Liver (tissue), 9 donors: Measurements from ENCODE around the gene MYL6B. TPM values are rescaled to one million over a fixed set of nuclear protein-coding genes. Genes with fewer than 3 reads are reported as not detected.

ENCODE experiments used
- DNase-seq: peaks from one replicate; pipeline ENCODE4 v3.0.0-alpha.2; 2017; ENCODE audit warnings: low spot score
- H3K27ac ChIP-seq, 2 donors: one replicate each; pipeline ENCODE4 v1.7.0; 2013; ENCODE audit warnings: inconsistent platforms in 2 of 2, low read length in 2 of 2, control low read depth in 1 of 2, low read depth in 1 of 2, mild to moderate bottlenecking in 1 of 2
- H3K27me3 ChIP-seq, 4 donors: one replicate each; pipeline versions ENCODE4 v1.6.1 to v1.7.0; 2013; ENCODE audit warnings: low read length in 3 of 4, inconsistent platforms in 1 of 4, mild to moderate bottlenecking in 1 of 4, moderate library complexity in 1 of 4; ENCODE audit not compliant: control insufficient read depth in 4 of 4, insufficient read depth in 4 of 4
- H3K36me3 ChIP-seq, 4 donors: one replicate each; pipeline versions ENCODE4 v1.6.1 to v1.7.0; 2013; ENCODE audit warnings: low read length in 3 of 4, mild to moderate bottlenecking in 3 of 4, low read depth in 1 of 4, moderate library complexity in 1 of 4; ENCODE audit not compliant: control insufficient read depth in 4 of 4, insufficient read depth in 3 of 4
- H3K4me1 ChIP-seq, 4 donors: one replicate each; pipeline versions ENCODE4 v1.6.1 to v1.7.0; 2013; ENCODE audit warnings: low read length in 3 of 4, mild to moderate bottlenecking in 3 of 4, moderate library complexity in 1 of 4; ENCODE audit not compliant: control insufficient read depth in 4 of 4, insufficient read depth in 4 of 4
- H3K4me3 ChIP-seq, 3 donors: one replicate each; pipeline versions ENCODE4 v1.6.1 to v1.7.0; 2013; ENCODE audit warnings: low read length in 3 of 3, control low read depth in 1 of 3, low read depth in 1 of 3, mild to moderate bottlenecking in 1 of 3
- H3K9ac ChIP-seq, 2 donors: one replicate each; pipeline ENCODE4 v1.7.0; 2013; ENCODE audit warnings: low read length in 2 of 2, mild to moderate bottlenecking in 2 of 2, moderate library complexity in 2 of 2, control low read depth in 1 of 2, low read depth in 1 of 2
- H3K9me3 ChIP-seq, 4 donors: one replicate each; pipeline versions ENCODE4 v1.6.1 to v1.7.0; 2013; ENCODE audit warnings: low read length in 3 of 4; ENCODE audit not compliant: control insufficient read depth in 4 of 4
- EGR1 ChIP-seq, 2 donors: IDR thresholded peaks; 2 replicates each; pipeline ENCODE4 v1.6.1; 2016 to 2018; ENCODE audit warnings: antibody characterized with exemption in 2 of 2, low read depth in 2 of 2
- FOXA1 ChIP-seq: IDR thresholded peaks from 2 replicates; pipeline ENCODE4 v1.6.1; 2016; ENCODE audit warnings: antibody characterized with exemption
- FOXA2 ChIP-seq: IDR thresholded peaks from 2 replicates; pipeline ENCODE4 v1.6.1; 2016; ENCODE audit warnings: antibody characterized with exemption
- GABPA ChIP-seq, 2 donors: IDR thresholded peaks in 1 of 2; conservative IDR thresholded peaks in 1 of 2; 2 replicates each; pipeline ENCODE4 v1.6.1; 2016; ENCODE audit warnings: antibody characterized with exemption in 2 of 2, mild to moderate bottlenecking in 1 of 2, moderate library complexity in 1 of 2
- HNF4A ChIP-seq, 2 donors: conservative IDR thresholded peaks; 2 replicates each; pipeline ENCODE4 v1.6.1; 2016; ENCODE audit warnings: antibody characterized with exemption in 2 of 2, mild to moderate bottlenecking in 2 of 2
- HNF4G ChIP-seq: IDR thresholded peaks from 2 replicates; pipeline ENCODE4 v1.6.1; 2016; ENCODE audit warnings: antibody characterized with exemption
- JUND ChIP-seq, 2 donors: IDR thresholded peaks; 2 replicates each; pipeline ENCODE4 v1.6.1; 2016; ENCODE audit warnings: antibody characterized with exemption in 2 of 2
- NR2F2 ChIP-seq: IDR thresholded peaks from 2 replicates; pipeline ENCODE4 v1.6.1; 2016; ENCODE audit warnings: antibody characterized with exemption
- RAD21 ChIP-seq, 2 donors: IDR thresholded peaks; 2 replicates each; pipeline ENCODE4 v1.6.1; 2016; ENCODE audit warnings: antibody characterized with exemption in 2 of 2, mild to moderate bottlenecking in 2 of 2
- RXRA ChIP-seq, 2 donors: IDR thresholded peaks; 2 replicates each; pipeline ENCODE4 v1.6.1; 2017 to 2018; ENCODE audit warnings: antibody characterized with exemption in 2 of 2, mild to moderate bottlenecking in 1 of 2
- SP1 ChIP-seq: IDR thresholded peaks from 2 replicates; pipeline ENCODE4 v1.6.1; 2018; ENCODE audit warnings: antibody characterized with exemption, mild to moderate bottlenecking
- TAF1 ChIP-seq: conservative IDR thresholded peaks from 2 replicates; pipeline ENCODE4 v1.6.1; 2016; ENCODE audit warnings: antibody characterized with exemption, mild to moderate bottlenecking
- YY1 ChIP-seq: IDR thresholded peaks from 2 replicates; pipeline ENCODE4 v1.6.1; 2016; ENCODE audit warnings: antibody characterized with exemption, mild to moderate bottlenecking
- WGBS: extraction: QIAGEN DNeasy Blood & Tissue Kit; methylation state at CpG from one replicate; pipeline ENCODE4 v1.1.7; 2013; 5-methylcytosine and 5-hydroxymethylcytosine counted together
- polyA plus RNA-seq, 2 donors: library from polyadenylated mRNA; stranded (reverse) in 1 of 2; unstranded in 1 of 2; fragments of 200-250 nt in 1 of 2; fragments of >200 nt in 1 of 2; fragmentation: Nextera tagmentation in 1 of 2; extraction: Ambion mirVana in 1 of 2; gene quantifications; one replicate each; pipeline versions ENCODE4 v1.2.1 to v1.2.3, GENCODE V29; 2013 to 2015
- total RNA-seq, 2 donors: library from RNA; depleted of rRNA; stranded (reverse); fragments of >200 nt; gene quantifications; one replicate each; pipeline ENCODE4 v1.2.3, GENCODE V29; 2014
- TF ChIP-seq, protein P1 (sequence below): fragments of 150-350 bp; IDR thresholded peaks from 2 replicates; pipeline ENCODE4 v1.5.1; 2017; ENCODE audit warnings: improper control_type of control experiment, low read depth, low read length; ENCODE audit not compliant: missing input control
- TF ChIP-seq, protein P2 (sequence below): IDR thresholded peaks from 2 replicates; pipeline ENCODE4 v1.6.1; 2016; ENCODE audit warnings: antibody characterized with exemption
- TF ChIP-seq, protein P3 (sequence below): IDR thresholded peaks from 2 replicates; pipeline ENCODE4 v1.6.1; 2016; ENCODE audit warnings: antibody characterized with exemption, mild to moderate bottlenecking
- TF ChIP-seq, protein P4 (sequence below): IDR thresholded peaks from 2 replicates; pipeline ENCODE4 v1.6.1; 2016; ENCODE audit warnings: antibody characterized with exemption
- TF ChIP-seq, protein P5 (sequence below): IDR thresholded peaks from 2 replicates; pipeline ENCODE4 v1.6.1; 2016; ENCODE audit warnings: antibody characterized with exemption
- donor health status: healthy.
- donor health status: healthy.
- donor health status: healthy.
- donor health status: healthy.
- donor health status: healthy.

MYL6B gene
- total and polyA plus RNA-seq, 4 donors: 3.7 to 14.2 (median 12.6) TPM

DNA sequence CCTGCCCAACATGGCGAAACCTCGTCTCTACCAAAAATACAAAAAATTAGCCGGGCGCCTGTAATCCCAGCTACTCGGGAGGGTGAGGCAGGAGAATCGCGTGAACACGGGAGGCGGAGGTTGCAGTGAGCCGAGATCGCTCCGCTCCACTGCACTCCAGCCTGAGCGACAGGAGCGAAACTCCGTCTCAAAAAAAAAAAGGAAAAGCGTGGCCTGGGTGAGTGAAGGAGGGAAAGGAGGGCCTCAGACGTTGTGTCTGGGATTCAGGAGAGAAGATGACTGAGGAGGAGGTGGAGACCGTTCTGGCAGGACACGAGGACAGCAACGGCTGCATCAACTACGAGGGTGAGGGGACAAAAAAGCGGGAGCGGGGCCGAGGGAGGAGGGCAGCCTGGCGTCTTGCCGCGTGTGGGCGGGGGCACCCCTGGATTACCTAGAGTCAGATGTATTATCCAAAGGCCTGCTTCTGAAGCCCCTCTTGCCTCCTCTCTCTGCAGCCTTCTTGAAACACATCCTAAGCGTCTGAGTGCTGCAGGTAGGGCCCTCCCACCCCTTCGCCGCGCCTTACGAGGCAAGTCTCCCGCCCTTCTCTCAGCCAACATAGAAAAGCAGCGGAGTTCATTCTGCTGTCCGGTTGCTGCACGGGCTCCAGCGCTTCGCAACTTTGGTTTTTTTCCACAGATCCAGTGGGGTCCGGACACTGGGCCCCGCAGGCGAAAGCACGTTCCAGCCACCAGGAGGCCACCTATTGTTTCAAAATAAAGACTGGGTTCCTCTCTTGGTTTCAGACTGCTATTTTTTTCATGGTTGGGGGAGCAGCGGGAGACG, 5.0 kb downstream of the MYL6B start:
- 17% methylated on average over 45 of the region's 45 CpGs for WGBS
- H3K4me1 ChIP-seq: peaks cover 9 to 56% (median 47%) of the 10 kb centered on the region in 4 donors

DNA sequence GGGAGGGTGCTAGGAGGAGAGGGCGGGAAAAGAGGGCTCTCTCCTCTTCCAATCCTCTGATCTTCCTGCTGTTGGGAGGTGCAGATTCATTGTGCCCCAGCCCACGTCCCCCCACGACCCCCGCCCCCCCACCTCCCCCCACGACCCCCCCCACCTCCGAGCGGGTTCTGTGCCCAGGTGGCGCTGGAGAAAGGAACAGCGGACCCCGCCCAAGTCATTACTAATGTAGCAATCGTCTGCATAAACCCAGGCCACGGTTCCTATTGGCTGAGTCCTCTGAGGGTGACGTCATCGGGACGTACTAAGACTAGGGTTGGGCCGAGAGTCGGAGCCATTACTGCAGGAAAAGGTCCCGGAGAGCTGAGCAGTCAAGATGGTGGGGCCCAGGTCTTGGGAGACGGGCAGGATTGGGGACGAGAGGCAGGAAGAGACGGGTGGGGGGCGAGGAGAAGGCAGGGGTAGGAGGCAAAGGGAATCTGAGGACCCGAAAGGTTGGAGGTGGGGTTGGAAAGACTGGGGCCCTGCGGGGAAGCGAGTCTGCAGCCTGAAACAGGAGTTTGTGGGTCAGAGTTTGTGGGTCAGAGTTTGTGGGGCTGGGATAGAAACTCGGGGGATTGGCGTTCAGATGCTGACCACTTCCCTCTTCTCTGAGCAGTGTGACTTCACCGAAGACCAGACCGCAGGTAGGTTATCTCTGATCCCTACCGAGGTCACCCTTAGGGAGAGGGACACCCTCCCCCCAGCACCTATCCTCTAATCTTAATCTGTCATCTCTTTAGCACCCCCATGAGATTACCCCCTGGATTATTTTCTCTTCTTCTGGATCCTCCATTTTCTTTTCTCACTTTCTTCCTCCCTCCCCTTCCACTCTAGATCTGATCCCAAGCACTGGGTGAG, 5.9 kb downstream of the MYL6B start, which contains the start of gene MYL6:
TSS of gene MYL6 (plus strand) at position 331 of the 897 bp plus-strand sequence. CDS start at position 374, 43 bp downstream.
- under 1% methylated on average over 30 of the region's 30 CpGs for WGBS
- no peaks in the 10 kb centered on the region for H3K27me3 ChIP-seq
- peaks cover 14 to 31% (median 30%) of the 10 kb centered on the region in 4 donors for H3K36me3 ChIP-seq
- H3K9ac ChIP-seq: peak within 1 kb of the TSS; percentile 90 to 100
- H3K9me3 ChIP-seq: no peaks in the 10 kb centered on the region
- H3K27ac ChIP-seq: peak within 1 kb of the TSS; percentile 90 to 98
- H3K4me1 ChIP-seq: peaks cover 4 to 49% (median 41%) of the 10 kb centered on the region in 4 donors
- DNase-seq: peak; percentile 92
- H3K4me3 ChIP-seq: peak within 1 kb of the TSS; percentile 73 to 93 (median 92)
- no peak for TF ChIP-seq HNF4G
- TF ChIP-seq, protein P1, sequence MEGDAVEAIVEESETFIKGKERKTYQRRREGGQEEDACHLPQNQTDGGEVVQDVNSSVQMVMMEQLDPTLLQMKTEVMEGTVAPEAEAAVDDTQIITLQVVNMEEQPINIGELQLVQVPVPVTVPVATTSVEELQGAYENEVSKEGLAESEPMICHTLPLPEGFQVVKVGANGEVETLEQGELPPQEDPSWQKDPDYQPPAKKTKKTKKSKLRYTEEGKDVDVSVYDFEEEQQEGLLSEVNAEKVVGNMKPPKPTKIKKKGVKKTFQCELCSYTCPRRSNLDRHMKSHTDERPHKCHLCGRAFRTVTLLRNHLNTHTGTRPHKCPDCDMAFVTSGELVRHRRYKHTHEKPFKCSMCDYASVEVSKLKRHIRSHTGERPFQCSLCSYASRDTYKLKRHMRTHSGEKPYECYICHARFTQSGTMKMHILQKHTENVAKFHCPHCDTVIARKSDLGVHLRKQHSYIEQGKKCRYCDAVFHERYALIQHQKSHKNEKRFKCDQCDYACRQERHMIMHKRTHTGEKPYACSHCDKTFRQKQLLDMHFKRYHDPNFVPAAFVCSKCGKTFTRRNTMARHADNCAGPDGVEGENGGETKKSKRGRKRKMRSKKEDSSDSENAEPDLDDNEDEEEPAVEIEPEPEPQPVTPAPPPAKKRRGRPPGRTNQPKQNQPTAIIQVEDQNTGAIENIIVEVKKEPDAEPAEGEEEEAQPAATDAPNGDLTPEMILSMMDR: no peak
- TF ChIP-seq EGR1 (IDR thresholded peaks at IDR 0.05; ENCODE audit: low read depth in 2 of 2): no peak
- TF ChIP-seq NR2F2: no peak
- peak in 1 of 2 donors; percentile 9 for TF ChIP-seq RAD21 (IDR thresholded peaks at IDR 0.05)
- TF ChIP-seq, protein P2, sequence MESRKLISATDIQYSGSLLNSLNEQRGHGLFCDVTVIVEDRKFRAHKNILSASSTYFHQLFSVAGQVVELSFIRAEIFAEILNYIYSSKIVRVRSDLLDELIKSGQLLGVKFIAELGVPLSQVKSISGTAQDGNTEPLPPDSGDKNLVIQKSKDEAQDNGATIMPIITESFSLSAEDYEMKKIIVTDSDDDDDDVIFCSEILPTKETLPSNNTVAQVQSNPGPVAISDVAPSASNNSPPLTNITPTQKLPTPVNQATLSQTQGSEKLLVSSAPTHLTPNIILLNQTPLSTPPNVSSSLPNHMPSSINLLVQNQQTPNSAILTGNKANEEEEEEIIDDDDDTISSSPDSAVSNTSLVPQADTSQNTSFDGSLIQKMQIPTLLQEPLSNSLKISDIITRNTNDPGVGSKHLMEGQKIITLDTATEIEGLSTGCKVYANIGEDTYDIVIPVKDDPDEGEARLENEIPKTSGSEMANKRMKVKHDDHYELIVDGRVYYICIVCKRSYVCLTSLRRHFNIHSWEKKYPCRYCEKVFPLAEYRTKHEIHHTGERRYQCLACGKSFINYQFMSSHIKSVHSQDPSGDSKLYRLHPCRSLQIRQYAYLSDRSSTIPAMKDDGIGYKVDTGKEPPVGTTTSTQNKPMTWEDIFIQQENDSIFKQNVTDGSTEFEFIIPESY: no peak
- peak; percentile 95 for TF ChIP-seq YY1
- peak; percentile 29 for TF ChIP-seq SP1
- no peak for TF ChIP-seq FOXA2
- TF ChIP-seq, protein P3, sequence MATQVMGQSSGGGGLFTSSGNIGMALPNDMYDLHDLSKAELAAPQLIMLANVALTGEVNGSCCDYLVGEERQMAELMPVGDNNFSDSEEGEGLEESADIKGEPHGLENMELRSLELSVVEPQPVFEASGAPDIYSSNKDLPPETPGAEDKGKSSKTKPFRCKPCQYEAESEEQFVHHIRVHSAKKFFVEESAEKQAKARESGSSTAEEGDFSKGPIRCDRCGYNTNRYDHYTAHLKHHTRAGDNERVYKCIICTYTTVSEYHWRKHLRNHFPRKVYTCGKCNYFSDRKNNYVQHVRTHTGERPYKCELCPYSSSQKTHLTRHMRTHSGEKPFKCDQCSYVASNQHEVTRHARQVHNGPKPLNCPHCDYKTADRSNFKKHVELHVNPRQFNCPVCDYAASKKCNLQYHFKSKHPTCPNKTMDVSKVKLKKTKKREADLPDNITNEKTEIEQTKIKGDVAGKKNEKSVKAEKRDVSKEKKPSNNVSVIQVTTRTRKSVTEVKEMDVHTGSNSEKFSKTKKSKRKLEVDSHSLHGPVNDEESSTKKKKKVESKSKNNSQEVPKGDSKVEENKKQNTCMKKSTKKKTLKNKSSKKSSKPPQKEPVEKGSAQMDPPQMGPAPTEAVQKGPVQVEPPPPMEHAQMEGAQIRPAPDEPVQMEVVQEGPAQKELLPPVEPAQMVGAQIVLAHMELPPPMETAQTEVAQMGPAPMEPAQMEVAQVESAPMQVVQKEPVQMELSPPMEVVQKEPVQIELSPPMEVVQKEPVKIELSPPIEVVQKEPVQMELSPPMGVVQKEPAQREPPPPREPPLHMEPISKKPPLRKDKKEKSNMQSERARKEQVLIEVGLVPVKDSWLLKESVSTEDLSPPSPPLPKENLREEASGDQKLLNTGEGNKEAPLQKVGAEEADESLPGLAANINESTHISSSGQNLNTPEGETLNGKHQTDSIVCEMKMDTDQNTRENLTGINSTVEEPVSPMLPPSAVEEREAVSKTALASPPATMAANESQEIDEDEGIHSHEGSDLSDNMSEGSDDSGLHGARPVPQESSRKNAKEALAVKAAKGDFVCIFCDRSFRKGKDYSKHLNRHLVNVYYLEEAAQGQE: peak; percentile 95
- TF ChIP-seq, protein P4, sequence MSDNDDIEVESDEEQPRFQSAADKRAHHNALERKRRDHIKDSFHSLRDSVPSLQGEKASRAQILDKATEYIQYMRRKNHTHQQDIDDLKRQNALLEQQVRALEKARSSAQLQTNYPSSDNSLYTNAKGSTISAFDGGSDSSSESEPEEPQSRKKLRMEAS: no peak
- peak; percentile 86 to 93 for TF ChIP-seq JUND (IDR thresholded peaks at IDR 0.05)
- TF ChIP-seq RXRA (IDR thresholded peaks at IDR 0.05): no peak
- no peak for TF ChIP-seq FOXA1
- no peak for TF ChIP-seq GABPA (IDR thresholded peaks at IDR 0.05 in 1 of 2, conservative IDR thresholded peaks at IDR 0.05 in 1 of 2)
- TF ChIP-seq TAF1: peak; percentile 92
- TF ChIP-seq, protein P5, sequence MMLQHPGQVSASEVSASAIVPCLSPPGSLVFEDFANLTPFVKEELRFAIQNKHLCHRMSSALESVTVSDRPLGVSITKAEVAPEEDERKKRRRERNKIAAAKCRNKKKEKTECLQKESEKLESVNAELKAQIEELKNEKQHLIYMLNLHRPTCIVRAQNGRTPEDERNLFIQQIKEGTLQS: peak; percentile 28

More for the DNA sequence above, 5.0 kb downstream of the MYL6B start:
- Histone ChIP-seq H3K9ac (peak overlapping the region; percentile 32 to 45), H3K9me3 (no peaks in the 10 kb centered on the region), H3K36me3 (peaks cover 12 to 26% (median 23%) of the 10 kb centered on the region in 4 donors), H3K27me3 (no peaks in the 10 kb centered on the region), H3K27ac (peak overlapping the region; percentile 85 to 98), H3K4me3 (peak overlapping the region; percentile 50 to 73 (median 64))
- TF ChIP-seq FOXA2: no peak
- TF ChIP-seq HNF4A (conservative IDR thresholded peaks at IDR 0.05): peak in 1 of 2 donors; percentile 3
- peak; percentile 34 to 62 for TF ChIP-seq RAD21 (IDR thresholded peaks at IDR 0.05)
- peak; percentile 65 for TF ChIP-seq SP1
- TF ChIP-seq, protein P1: peak; percentile 64
- DNase-seq: peak; percentile 68
